Spinal cord (tissue), 10 donors: ENCODE data around the gene CNPY2. TPM values are rescaled to one million over a fixed set of nuclear protein-coding genes. Genes with fewer than 3 reads are reported as not detected.
"Not testable (repeated sequence)": the region's sequence is repeated elsewhere in the genome, so short reads cannot be mapped to it uniquely, and the experiment has no call there.

ENCODE experiments used
- DNase-seq, 6 donors: peaks; one replicate each; pipeline versions ENCODE4 v3.0.0 to v3.0.0-alpha.2; 2013 to 2015; ENCODE audit warnings: low spot score in 6 of 6, low read depth in 4 of 6
- H3K27ac ChIP-seq: one replicate; pipeline ENCODE4 v1.5.1; 2013; ENCODE audit warnings: low read depth, low read length, control low read depth
- H3K27me3 ChIP-seq: one replicate; pipeline ENCODE4 v1.6.1; 2013; ENCODE audit warnings: low read length; ENCODE audit not compliant: control insufficient read depth, insufficient read depth
- H3K36me3 ChIP-seq: one replicate; pipeline ENCODE4 v1.6.1; 2013; ENCODE audit warnings: low read length; ENCODE audit not compliant: control insufficient read depth, insufficient read depth
- H3K4me1 ChIP-seq: one replicate; pipeline ENCODE4 v1.6.1; 2013; ENCODE audit warnings: low read length; ENCODE audit not compliant: control insufficient read depth, insufficient read depth
- H3K4me3 ChIP-seq: one replicate; pipeline ENCODE4 v1.5.1; 2013; ENCODE audit warnings: low read depth, low read length, control low read depth
- H3K9me3 ChIP-seq: one replicate; pipeline ENCODE4 v1.6.1; 2013; ENCODE audit warnings: low read length; ENCODE audit not compliant: control insufficient read depth, insufficient read depth
- WGBS: methylation state at CpG from one replicate; pipeline ENCODE4 v1.1.5; 2013; ENCODE audit warnings: missing lambda C conversion rate; ENCODE audit not compliant: insufficient coverage; 5-methylcytosine and 5-hydroxymethylcytosine counted together
- polyA plus RNA-seq, 2 donors: library from polyadenylated mRNA; unstranded; fragments of 120-200 nt; gene quantifications; one replicate each; pipeline ENCODE4 v1.2.1, GENCODE V29; 2013; ENCODE audit not compliant: insufficient read length in 2 of 2
- total RNA-seq, 2 donors: library from RNA; depleted of rRNA in 1 of 2; stranded (reverse); fragments of 120-200 nt in 1 of 2; fragments of >200 nt in 1 of 2; gene quantifications; one replicate each; pipeline versions ENCODE4 v1.2.3 to v1.2.4, GENCODE V29; 2013 to 2014
- donor health status: healthy.

CNPY2 gene
- total and polyA plus RNA-seq, 4 donors: 46.7 to 163 (median 145) TPM

GRCh38 chr12:56321610-56322009, 5.8 kb upstream of the CNPY2 start:
- not testable (repeated sequence) for H3K27ac ChIP-seq, H3K4me3 ChIP-seq, H3K9me3 ChIP-seq, H3K27me3 ChIP-seq, H3K4me1 ChIP-seq, DNase-seq
- H3K36me3 ChIP-seq: peaks cover 54% of the 10 kb centered on the region
- WGBS: 89% methylated on average over 3 of the region's 8 CpGs

- H3K36me3 ChIP-seq: peaks cover 48% of the 10 kb centered on the region
- no peak overlapping the region for H3K27ac ChIP-seq
- no peak overlapping the region for H3K4me3 ChIP-seq
- no peak for DNase-seq
- no peaks in the 10 kb centered on the region for H3K9me3 ChIP-seq
- H3K4me1 ChIP-seq: peaks cover 8% of the 10 kb centered on the region
- no peaks in the 10 kb centered on the region for H3K27me3 ChIP-seq
- 93% methylated on average over 1 of the region's 2 CpGs for WGBS
These were observed 5.2 kb upstream of the CNPY2 start for GRCh38 chr12:56321027-56321426.

GRCh38 chr12:56317675-56318074, 1.9 kb upstream of the CNPY2 start:
- Histone ChIP-seq H3K27me3 (no peaks in the 10 kb centered on the region), H3K27ac (no peak overlapping the region), H3K9me3 (no peaks in the 10 kb centered on the region), H3K4me3 (no peak overlapping the region), H3K36me3 (peaks cover 33% of the 10 kb centered on the region), H3K4me1 (peaks cover 16% of the 10 kb centered on the region)
- WGBS: no CpG with 5 or more reads among the region's 3 CpGs
- no peak for DNase-seq

GRCh38 chr12:56315249-56315621, 553 bp downstream of the CNPY2 start:
- Histone ChIP-seq H3K4me3 (peak overlapping the region; percentile 97), H3K9me3 (no peaks in the 10 kb centered on the region), H3K36me3 (peaks cover 38% of the 10 kb centered on the region), H3K27ac (peak overlapping the region; percentile 98), H3K4me1 (peaks cover 16% of the 10 kb centered on the region), H3K27me3 (no peaks in the 10 kb centered on the region)
- DNase-seq: peak in 3 of 6 donors; percentile 28 to 80 (median 62)
- WGBS: 0% methylated on average over 10 of the region's 11 CpGs

GRCh38 chr12:56311003-56311402, 4.8 kb downstream of the CNPY2 start:
- H3K27ac ChIP-seq: no peak overlapping the region

GRCh38 chr12:56308714-56309113, 7.1 kb downstream of the CNPY2 start:
- Histone ChIP-seq H3K4me3 (no peak overlapping the region), H3K36me3 (peaks cover 65% of the 10 kb centered on the region), H3K4me1 (no peaks in the 10 kb centered on the region), H3K9me3 (no peaks in the 10 kb centered on the region), H3K27me3 (no peaks in the 10 kb centered on the region), H3K27ac (no peak overlapping the region)
- DNase-seq: no peak
- 86% methylated on average over 1 of the region's 3 CpGs for WGBS

More at GRCh38 chr12:56311003-56311402, 4.8 kb downstream of the CNPY2 start:
- H3K27me3 ChIP-seq: no peaks in the 10 kb centered on the region
- DNase-seq: no peak
- H3K9me3 ChIP-seq: no peaks in the 10 kb centered on the region
- peaks cover 8% of the 10 kb centered on the region for H3K4me1 ChIP-seq
- H3K4me3 ChIP-seq: no peak overlapping the region
- WGBS: 99% methylated on average over 12 of the region's 12 CpGs
- peaks cover 48% of the 10 kb centered on the region for H3K36me3 ChIP-seq

- Histone ChIP-seq H3K4me3 (no peak overlapping the region), H3K36me3 (peaks cover 64% of the 10 kb centered on the region), H3K4me1 (no peaks in the 10 kb centered on the region), H3K9me3 (no peaks in the 10 kb centered on the region), H3K27me3 (no peaks in the 10 kb centered on the region), H3K27ac (no peak overlapping the region)
- no peak for DNase-seq
- WGBS: 95% methylated on average over 4 of the region's 7 CpGs
These were observed 8.4 kb downstream of the CNPY2 start for GRCh38 chr12:56307221-56307965.

GRCh38 chr12:56304872-56305590, 10.8 kb downstream of the CNPY2 start:
- no peaks in the 10 kb centered on the region for H3K9me3 ChIP-seq
- H3K36me3 ChIP-seq: peaks cover 53% of the 10 kb centered on the region
- H3K27me3 ChIP-seq: no peaks in the 10 kb centered on the region
- H3K4me3 ChIP-seq: no peak overlapping the region
- H3K27ac ChIP-seq: no peak overlapping the region
- WGBS: 100% methylated on average over 1 of the region's 8 CpGs
- DNase-seq: no peak
- H3K4me1 ChIP-seq: peaks cover 11% of the 10 kb centered on the region

- no peak overlapping the region for H3K4me3 ChIP-seq
- DNase-seq: no peak
- H3K9me3 ChIP-seq: no peaks in the 10 kb centered on the region
- 100% methylated on average over 1 of the region's 3 CpGs for WGBS
- peaks cover 11% of the 10 kb centered on the region for H3K4me1 ChIP-seq
- H3K27ac ChIP-seq: no peak overlapping the region
- peaks cover 50% of the 10 kb centered on the region for H3K36me3 ChIP-seq
- H3K27me3 ChIP-seq: no peaks in the 10 kb centered on the region
These were observed 11.5 kb downstream of the CNPY2 start for GRCh38 chr12:56304276-56304675.
